Neural crest cell (in vitro differentiated cells): ENCODE results near the gene ARIH1. TPM values are rescaled to one million over a fixed set of nuclear protein-coding genes. Genes with fewer than 3 reads are reported as not detected.

Experiments used
- DNase-seq: peaks from one replicate; pipeline ENCODE4 v3.0.0; 2021; ENCODE audit warnings: low read depth, mixed read lengths, low spot score
- H3K27ac Mint-ChIP-seq: one replicate; pipeline ENCODE4 v1.8.0; 2021; ENCODE audit warnings: mild to moderate bottlenecking, mixed read lengths; ENCODE audit not compliant: unreplicated experiment
- H3K27me3 Mint-ChIP-seq: 2 replicates; pipeline ENCODE4 v1.8.0; 2021; ENCODE audit warnings: low read depth, mild to moderate bottlenecking, mixed read lengths
- H3K36me3 Mint-ChIP-seq: 2 replicates; pipeline ENCODE4 v1.8.0; 2021; ENCODE audit warnings: low read depth, mild to moderate bottlenecking, mixed read lengths
- H3K4me1 Mint-ChIP-seq: 2 replicates; pipeline ENCODE4 v1.8.0; 2021; ENCODE audit warnings: mixed read lengths
- H3K4me3 Mint-ChIP-seq: one replicate; pipeline ENCODE4 v1.8.0; 2021; ENCODE audit warnings: mild to moderate bottlenecking, mixed read lengths
- H3K9me3 Mint-ChIP-seq: 2 replicates; pipeline ENCODE4 v1.8.0; 2021; ENCODE audit warnings: mixed read lengths
- total RNA-seq: library from RNA; stranded (reverse); gene quantifications from 2 replicates; pipeline ENCODE4 v1.2.1, GENCODE V29; 2021
- TF ChIP-seq, protein P1 (sequence below): fragments of 200-600 bp; sonication (generic); conservative IDR thresholded peaks from 2 replicates; pipeline ENCODE4 v1.5.0; 2021; ENCODE audit warnings: antibody characterized with exemption, mild to moderate bottlenecking

ARIH1 gene
- total RNA-seq, 1 donor from 2014 or later, result 146 TPM

GRCh38 chr15:72590427-72590826 lies 116.3 kb downstream of the ARIH1 start:
- Mint-ChIP-seq H3K36me3 (no peaks in the 10 kb centered on the region), H3K9me3 (no peaks in the 10 kb centered on the region)
- TF ChIP-seq, protein P1, sequence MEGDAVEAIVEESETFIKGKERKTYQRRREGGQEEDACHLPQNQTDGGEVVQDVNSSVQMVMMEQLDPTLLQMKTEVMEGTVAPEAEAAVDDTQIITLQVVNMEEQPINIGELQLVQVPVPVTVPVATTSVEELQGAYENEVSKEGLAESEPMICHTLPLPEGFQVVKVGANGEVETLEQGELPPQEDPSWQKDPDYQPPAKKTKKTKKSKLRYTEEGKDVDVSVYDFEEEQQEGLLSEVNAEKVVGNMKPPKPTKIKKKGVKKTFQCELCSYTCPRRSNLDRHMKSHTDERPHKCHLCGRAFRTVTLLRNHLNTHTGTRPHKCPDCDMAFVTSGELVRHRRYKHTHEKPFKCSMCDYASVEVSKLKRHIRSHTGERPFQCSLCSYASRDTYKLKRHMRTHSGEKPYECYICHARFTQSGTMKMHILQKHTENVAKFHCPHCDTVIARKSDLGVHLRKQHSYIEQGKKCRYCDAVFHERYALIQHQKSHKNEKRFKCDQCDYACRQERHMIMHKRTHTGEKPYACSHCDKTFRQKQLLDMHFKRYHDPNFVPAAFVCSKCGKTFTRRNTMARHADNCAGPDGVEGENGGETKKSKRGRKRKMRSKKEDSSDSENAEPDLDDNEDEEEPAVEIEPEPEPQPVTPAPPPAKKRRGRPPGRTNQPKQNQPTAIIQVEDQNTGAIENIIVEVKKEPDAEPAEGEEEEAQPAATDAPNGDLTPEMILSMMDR, result no peak

GRCh38 chr15:72591361-72591760 lies 117.2 kb downstream of the ARIH1 start:
- TF ChIP-seq, protein P1, result no peak
- Mint-ChIP-seq H3K36me3 (no peaks in the 10 kb centered on the region), H3K4me1 (no peaks in the 10 kb centered on the region), H3K27ac (no peak overlapping the region), H3K9me3 (no peaks in the 10 kb centered on the region), H3K4me3 (no peak overlapping the region), H3K27me3 (no peaks in the 10 kb centered on the region)
- DNase-seq, result no peak

More at GRCh38 chr15:72590427-72590826, 116.3 kb downstream of the ARIH1 start:
- no peak overlapping the region for H3K27ac Mint-ChIP-seq
- no peak for DNase-seq
- no peak overlapping the region for H3K4me3 Mint-ChIP-seq
- H3K4me1 Mint-ChIP-seq, result no peaks in the 10 kb centered on the region
- H3K27me3 Mint-ChIP-seq, result no peaks in the 10 kb centered on the region

DNA sequence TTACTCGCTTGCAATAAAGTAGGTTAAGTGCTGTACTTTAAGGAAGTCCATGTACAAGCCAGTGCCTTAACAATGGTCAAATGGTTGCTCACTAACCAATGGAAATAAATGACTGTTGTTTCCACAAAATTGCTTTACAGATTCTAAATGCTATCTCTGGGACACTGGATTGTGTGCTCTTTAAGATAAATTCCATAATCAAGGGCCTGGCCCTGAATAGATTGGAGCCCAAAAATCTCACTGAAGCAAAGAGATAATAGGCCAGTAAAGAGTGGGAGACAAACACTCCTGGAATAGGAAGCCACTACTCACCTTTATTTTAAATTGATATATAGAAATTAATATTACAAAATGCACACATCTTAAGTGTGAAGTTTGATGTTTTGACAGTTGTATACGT lies 118.0 kb downstream of the ARIH1 start:
- H3K4me3 Mint-ChIP-seq, result no peak overlapping the region
- no peaks in the 10 kb centered on the region for H3K9me3 Mint-ChIP-seq
- TF ChIP-seq, protein P1, result no peak
- no peaks in the 10 kb centered on the region for H3K27me3 Mint-ChIP-seq
- no peak overlapping the region for H3K27ac Mint-ChIP-seq
- H3K36me3 Mint-ChIP-seq, result no peaks in the 10 kb centered on the region
- no peaks in the 10 kb centered on the region for H3K4me1 Mint-ChIP-seq
- no peak for DNase-seq

DNA sequence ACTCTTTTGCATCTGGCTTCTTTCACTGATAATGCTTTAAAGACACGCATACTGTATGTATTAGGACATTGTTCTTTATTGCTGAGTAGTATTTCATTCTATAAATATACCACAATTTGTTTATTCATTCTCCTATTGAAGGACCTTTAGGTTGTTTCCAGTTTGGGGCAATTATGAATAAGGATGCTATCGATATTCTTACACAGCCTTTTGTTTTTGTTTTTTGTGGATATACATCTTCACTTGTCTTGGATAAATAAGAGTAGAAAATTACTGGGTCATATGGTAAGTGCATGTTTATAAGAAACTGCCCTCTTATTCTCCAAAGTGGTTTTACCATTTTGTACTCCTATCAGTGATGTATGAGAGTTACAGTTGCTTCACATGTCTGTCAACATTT lies 118.5 kb downstream of the ARIH1 start:
- no peak for DNase-seq
- Mint-ChIP-seq H3K9me3 (no peaks in the 10 kb centered on the region), H3K36me3 (no peaks in the 10 kb centered on the region), H3K4me1 (no peaks in the 10 kb centered on the region), H3K27me3 (no peaks in the 10 kb centered on the region), H3K4me3 (no peak overlapping the region), H3K27ac (no peak overlapping the region)
- TF ChIP-seq, protein P1, result no peak

- Mint-ChIP-seq H3K9me3 (no peaks in the 10 kb centered on the region), H3K27me3 (no peaks in the 10 kb centered on the region), H3K4me1 (no peaks in the 10 kb centered on the region), H3K36me3 (no peaks in the 10 kb centered on the region), H3K4me3 (no peak overlapping the region), H3K27ac (no peak overlapping the region)
- TF ChIP-seq, protein P1, result no peak
- DNase-seq, result no peak
Measured at GRCh38 chr15:72593838-72594237, 119.7 kb downstream of the ARIH1 start.
